Thyroid gland (tissue), 4 donors: ENCODE results near the gene MROH7.

Experiments
- POLR2A ChIP-seq, 2 donors: fragments of 450-650 bp; IDR thresholded peaks; one replicate each; pipeline ENCODE4 v1.6.1; 2017; ENCODE audit warnings: antibody characterized with exemption in 2 of 2, mild to moderate bottlenecking in 2 of 2, moderate library complexity in 1 of 2
- TF ChIP-seq, protein P1 (sequence below), 6 experiments: fragments of 200-600 bp in 3 of 6; fragments of 450-650 bp in 3 of 6; sonication (generic) in 3 of 6; IDR thresholded peaks; one replicate each; pipeline ENCODE4 v1.5.1; 2016 to 2019; ENCODE audit warnings: antibody characterized with exemption in 6 of 6, mild to moderate bottlenecking in 2 of 6, inconsistent platforms in 1 of 6, moderate library complexity in 1 of 6

DNA sequence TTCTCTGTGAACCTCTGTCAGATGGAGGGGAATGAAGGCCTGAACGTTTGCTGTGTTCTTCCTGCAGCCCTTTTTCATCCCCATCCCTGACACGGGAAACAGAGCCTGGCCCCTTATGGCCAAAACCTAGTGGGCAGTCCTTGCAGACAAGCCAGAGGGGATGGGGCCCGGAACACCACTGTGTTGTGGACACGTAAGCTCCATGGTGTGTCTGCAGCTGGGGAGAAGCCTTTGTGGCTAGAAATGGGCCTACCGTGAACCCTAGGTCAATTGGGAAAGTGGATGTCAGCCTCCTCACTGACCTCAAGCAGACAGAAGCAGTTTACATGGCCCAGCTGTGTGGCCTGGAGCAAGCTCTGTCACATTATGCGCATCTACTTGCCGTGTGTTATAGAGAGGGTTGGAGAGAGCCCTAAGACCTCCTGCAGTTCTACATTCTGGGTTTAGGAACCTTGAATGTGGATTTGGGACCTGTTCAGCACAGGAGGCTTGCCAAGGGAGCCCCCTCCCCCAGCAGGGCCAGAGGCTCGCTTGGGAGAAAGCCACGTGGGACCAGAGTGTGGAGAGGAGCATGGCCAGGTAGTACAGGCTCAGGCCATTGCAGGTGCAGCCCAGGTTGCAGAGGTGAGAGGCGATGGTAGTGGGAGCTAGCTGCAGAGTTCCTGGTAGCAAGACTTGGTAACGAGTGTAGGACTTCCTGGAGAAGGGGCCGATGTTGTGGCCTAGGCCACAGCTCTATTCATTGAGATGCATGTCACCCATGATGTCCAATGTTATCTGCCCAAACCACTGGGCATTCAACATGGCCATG is 102.0 kb downstream of the MROH7 start:
- TF ChIP-seq, protein P1, sequence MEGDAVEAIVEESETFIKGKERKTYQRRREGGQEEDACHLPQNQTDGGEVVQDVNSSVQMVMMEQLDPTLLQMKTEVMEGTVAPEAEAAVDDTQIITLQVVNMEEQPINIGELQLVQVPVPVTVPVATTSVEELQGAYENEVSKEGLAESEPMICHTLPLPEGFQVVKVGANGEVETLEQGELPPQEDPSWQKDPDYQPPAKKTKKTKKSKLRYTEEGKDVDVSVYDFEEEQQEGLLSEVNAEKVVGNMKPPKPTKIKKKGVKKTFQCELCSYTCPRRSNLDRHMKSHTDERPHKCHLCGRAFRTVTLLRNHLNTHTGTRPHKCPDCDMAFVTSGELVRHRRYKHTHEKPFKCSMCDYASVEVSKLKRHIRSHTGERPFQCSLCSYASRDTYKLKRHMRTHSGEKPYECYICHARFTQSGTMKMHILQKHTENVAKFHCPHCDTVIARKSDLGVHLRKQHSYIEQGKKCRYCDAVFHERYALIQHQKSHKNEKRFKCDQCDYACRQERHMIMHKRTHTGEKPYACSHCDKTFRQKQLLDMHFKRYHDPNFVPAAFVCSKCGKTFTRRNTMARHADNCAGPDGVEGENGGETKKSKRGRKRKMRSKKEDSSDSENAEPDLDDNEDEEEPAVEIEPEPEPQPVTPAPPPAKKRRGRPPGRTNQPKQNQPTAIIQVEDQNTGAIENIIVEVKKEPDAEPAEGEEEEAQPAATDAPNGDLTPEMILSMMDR (IDR thresholded peaks at IDR 0.05): no peak
- no peak for TF ChIP-seq POLR2A (IDR thresholded peaks at IDR 0.05)
